Mesodermal cell (in vitro differentiated cells): Measurements from ENCODE around the gene FLRT1.

Experiments
- H3K27ac ChIP-seq: 2 replicates; pipeline ENCODE4 v1.7.0; 2013; ENCODE audit warnings: mild to moderate bottlenecking, low read depth, low read length, moderate library complexity; ENCODE audit not compliant: severe bottlenecking
- H3K36me3 ChIP-seq: 2 replicates; pipeline ENCODE4 v1.7.1; 2013; ENCODE audit warnings: mild to moderate bottlenecking, low read length, moderate library complexity; ENCODE audit not compliant: control insufficient read depth, insufficient read depth
- H3K4me1 ChIP-seq: one replicate; pipeline ENCODE4 v1.7.1; 2013; ENCODE audit warnings: mild to moderate bottlenecking, low read length; ENCODE audit not compliant: insufficient read depth, control insufficient read depth, poor library complexity, severe bottlenecking
- H3K4me3 ChIP-seq: 2 replicates; pipeline ENCODE4 v1.7.0; 2013; ENCODE audit warnings: low read length, control low read depth, mild to moderate bottlenecking; ENCODE audit not compliant: insufficient read depth, poor library complexity, severe bottlenecking; ENCODE audit errors: extremely low read depth
- H3K9me3 ChIP-seq: 2 replicates; pipeline ENCODE4 v1.7.1; 2013; ENCODE audit warnings: mild to moderate bottlenecking, low read length, moderate library complexity; ENCODE audit not compliant: control insufficient read depth
- WGBS, 2 experiments: methylation state at CpG; one replicate each; pipeline ENCODE4 v1.1.5; 2013; ENCODE audit warnings: missing lambda C conversion rate in 2 of 2; ENCODE audit not compliant: insufficient coverage in 2 of 2; 5-methylcytosine and 5-hydroxymethylcytosine counted together

The FLRT1 gene

GRCh38 chr11:63998558-63999348, 37.0 kb upstream of the FLRT1 start:
- Histone ChIP-seq H3K36me3 (peaks cover 42% of the 10 kb centered on the region), H3K27ac (no peak overlapping the region), H3K4me3 (no peak overlapping the region), H3K4me1 (peaks cover 11% of the 10 kb centered on the region), H3K9me3 (no peaks in the 10 kb centered on the region)
- 46 to 48% methylated on average over 31 to 45 of the region's 54 CpGs for WGBS, 2 experiments

GRCh38 chr11:63999349-64000025, 36.2 kb upstream of the FLRT1 start:
- Histone ChIP-seq H3K4me3 (peak overlapping the region; percentile 5), H3K36me3 (peaks cover 35% of the 10 kb centered on the region), H3K27ac (no peak overlapping the region), H3K4me1 (peaks cover 11% of the 10 kb centered on the region), H3K9me3 (no peaks in the 10 kb centered on the region)
- WGBS, 2 experiments = 2% methylated on average over 27 to 48 of the region's 59 CpGs

- peaks cover 29% of the 10 kb centered on the region for H3K36me3 ChIP-seq
- H3K4me1 ChIP-seq = peaks cover 11% of the 10 kb centered on the region
- no peak overlapping the region for H3K27ac ChIP-seq
- H3K4me3 ChIP-seq = peak overlapping the region; percentile 14
- H3K9me3 ChIP-seq = no peaks in the 10 kb centered on the region
- WGBS, 2 experiments = 3 to 4% methylated on average over 48 to 50 of the region's 67 CpGs
Measured at GRCh38 chr11:64000026-64000739, 35.5 kb upstream of the FLRT1 start.

- Histone ChIP-seq H3K36me3 (peaks cover 25% of the 10 kb centered on the region), H3K27ac (no peak overlapping the region), H3K4me3 (no peak overlapping the region), H3K4me1 (peaks cover 11% of the 10 kb centered on the region), H3K9me3 (no peaks in the 10 kb centered on the region)
- 70 to 80% methylated on average over 48 to 59 of the region's 60 CpGs for WGBS, 2 experiments
Measured at GRCh38 chr11:64000740-64001483, 34.8 kb upstream of the FLRT1 start.

GRCh38 chr11:64001484-64002420, 34.0 kb upstream of the FLRT1 start:
- H3K4me1 ChIP-seq = peaks cover 11% of the 10 kb centered on the region
- WGBS, 2 experiments = 90 to 91% methylated on average over 11 to 12 of the region's 23 CpGs
- no peak overlapping the region for H3K27ac ChIP-seq
- H3K9me3 ChIP-seq = no peaks in the 10 kb centered on the region
- H3K36me3 ChIP-seq = peaks cover 16% of the 10 kb centered on the region
- H3K4me3 ChIP-seq = no peak overlapping the region

- H3K9me3 ChIP-seq = no peaks in the 10 kb centered on the region
- WGBS, 2 experiments = 80 to 87% methylated on average over 15 to 20 of the region's 23 CpGs
Measured at GRCh38 chr11:64003807-64004589, 31.7 kb upstream of the FLRT1 start.

GRCh38 chr11:64004590-64004984, 31.1 kb upstream of the FLRT1 start:
- Histone ChIP-seq H3K36me3 (no peaks in the 10 kb centered on the region), H3K9me3 (no peaks in the 10 kb centered on the region), H3K4me3 (no peak overlapping the region), H3K27ac (no peak overlapping the region), H3K4me1 (peaks cover 14% of the 10 kb centered on the region)
- 100% methylated on average over 1 of the region's 4 CpGs for WGBS, 2 experiments

More at GRCh38 chr11:64003807-64004589, 31.7 kb upstream of the FLRT1 start:
- H3K36me3 ChIP-seq = no peaks in the 10 kb centered on the region
- H3K4me1 ChIP-seq = peaks cover 15% of the 10 kb centered on the region
- no peak overlapping the region for H3K27ac ChIP-seq
- no peak overlapping the region for H3K4me3 ChIP-seq

GRCh38 chr11:64005691-64006090, 30.0 kb upstream of the FLRT1 start:
- WGBS, 2 experiments = 91 to 96% methylated on average over 4 of the region's 4 CpGs
- Histone ChIP-seq H3K9me3 (peaks cover 6% of the 10 kb centered on the region), H3K36me3 (no peaks in the 10 kb centered on the region), H3K4me3 (no peak overlapping the region), H3K27ac (no peak overlapping the region), H3K4me1 (peaks cover 12% of the 10 kb centered on the region)

- peaks cover 12% of the 10 kb centered on the region for H3K4me1 ChIP-seq
- 75 to 92% methylated on average over 5 to 8 of the region's 12 CpGs for WGBS, 2 experiments
- H3K9me3 ChIP-seq = peaks cover 12% of the 10 kb centered on the region
Measured at GRCh38 chr11:64006398-64006797, 29.3 kb upstream of the FLRT1 start.

More at GRCh38 chr11:64006398-64006797, 29.3 kb upstream of the FLRT1 start:
- H3K27ac ChIP-seq = no peak overlapping the region
- H3K36me3 ChIP-seq = no peaks in the 10 kb centered on the region
- H3K4me3 ChIP-seq = no peak overlapping the region
